Stimulated activated CD8-positive, alpha-beta memory T cell treated with anti-CD3 and anti-CD28 coated beads, Interleukin-15, amount 100 ng/mL, for 1 hour (primary cell): ENCODE results near the gene LIN7C.

Experiments
- DNase-seq: peaks from one replicate; pipeline ENCODE4 v3.0.0-alpha.2; 2020; ENCODE audit warnings: low read depth

LIN7C gene

GRCh38 chr11:27507557-27508322, 1.2 kb upstream of the LIN7C start:
- DNase-seq = no peak

GRCh38 chr11:27505781-27506180, 788 bp downstream of the LIN7C start:
- no peak for DNase-seq

- no peak for DNase-seq
Observed at GRCh38 chr11:27504205-27504604, 2.4 kb downstream of the LIN7C start.

- DNase-seq = no peak
Observed at GRCh38 chr11:27501100-27501499, 5.5 kb downstream of the LIN7C start.

DNA sequence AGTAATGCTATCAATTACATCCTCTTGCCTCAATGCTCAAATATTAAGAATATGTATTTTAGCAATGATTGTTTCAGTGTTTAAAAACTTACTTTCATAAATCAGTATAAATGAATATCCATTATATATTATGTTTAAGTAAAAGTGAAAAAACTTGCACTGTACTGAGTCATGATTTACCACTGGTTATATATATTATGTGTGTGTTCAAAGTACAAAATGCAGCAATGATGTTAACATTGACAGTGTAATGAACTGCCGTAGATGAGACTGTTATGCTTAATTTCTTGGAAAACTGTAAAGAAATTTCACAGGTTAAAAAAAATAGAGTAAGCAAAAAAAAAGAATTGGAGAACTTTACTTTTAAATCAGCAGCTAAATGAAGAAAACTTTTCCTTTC, 8.7 kb downstream of the LIN7C start:
- no peak for DNase-seq

- DNase-seq = no peak
Observed at GRCh38 chr11:27497284-27497866, 9.2 kb downstream of the LIN7C start.

DNA sequence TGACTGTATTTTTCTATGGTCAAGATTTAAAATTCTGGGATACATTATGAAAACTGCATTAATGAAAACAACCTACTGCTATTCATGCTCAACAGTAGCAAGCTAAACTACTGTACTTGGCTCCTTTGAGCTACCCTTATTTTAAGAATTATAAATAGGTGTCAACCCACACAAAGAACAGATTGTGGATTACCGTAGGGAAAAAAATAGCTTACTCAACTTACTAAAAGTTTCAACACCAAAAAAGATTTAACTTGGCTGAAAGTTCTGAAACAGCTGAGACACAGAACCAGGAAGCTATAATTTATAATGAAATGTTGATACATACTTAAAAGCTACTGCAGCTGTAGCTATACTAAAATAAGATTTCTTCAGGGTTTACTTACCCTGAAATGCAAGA, 10.1 kb downstream of the LIN7C start:
- DNase-seq = no peak

GRCh38 chr11:27495710-27496300, 10.8 kb downstream of the LIN7C start:
- no peak for DNase-seq

- no peak for DNase-seq
Observed at GRCh38 chr11:27489092-27489491, 17.5 kb downstream of the LIN7C start.

GRCh38 chr11:27487706-27488105, 18.9 kb downstream of the LIN7C start:
- DNase-seq = no peak

DNA sequence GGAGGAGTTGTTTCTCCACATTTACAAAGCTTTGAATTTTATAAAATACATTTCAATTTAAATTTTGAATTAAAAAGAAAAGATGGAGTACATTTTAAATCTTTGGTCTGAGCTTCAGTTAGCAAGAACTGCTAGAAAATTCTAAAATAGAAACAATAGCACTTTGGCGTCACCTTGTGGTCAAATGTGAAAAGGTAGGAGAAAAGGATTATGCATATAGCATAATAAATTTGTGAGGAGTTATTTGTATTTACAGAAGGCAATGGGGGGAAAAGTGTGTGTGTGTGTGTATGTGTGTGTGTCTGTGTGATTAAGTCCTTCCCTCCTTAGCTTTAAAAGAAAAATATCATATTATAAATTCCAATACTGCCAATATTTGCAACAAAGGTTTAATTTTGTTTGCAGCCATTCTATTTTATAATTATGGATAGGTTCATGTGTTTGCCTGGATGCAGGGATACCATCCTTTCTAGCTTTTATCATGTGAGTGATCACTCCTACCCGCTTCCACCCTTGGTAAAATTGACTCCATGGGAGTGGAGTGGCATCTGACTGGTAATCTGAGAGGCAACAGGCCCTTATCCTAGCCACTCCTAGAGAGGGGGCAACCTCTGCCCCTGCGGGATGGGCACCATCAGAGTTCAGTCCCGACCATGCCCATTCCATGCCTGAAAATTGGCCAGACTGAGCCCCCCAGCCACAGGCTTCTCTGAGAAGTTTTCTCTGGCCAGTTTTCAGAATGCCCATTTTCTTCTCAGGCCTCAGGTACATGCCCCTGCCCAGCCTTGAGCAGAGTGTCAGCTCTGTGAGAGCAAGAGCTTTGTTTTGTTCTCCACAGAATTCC, 20.4 kb downstream of the LIN7C start:
- no peak for DNase-seq

GRCh38 chr11:27482793-27483192, 23.8 kb downstream of the LIN7C start:
- no peak for DNase-seq

- no peak for DNase-seq
Observed at GRCh38 chr11:27481992-27482391, 24.6 kb downstream of the LIN7C start.

- DNase-seq = no peak
Observed at GRCh38 chr11:27477831-27478230, 28.7 kb downstream of the LIN7C start.

DNA sequence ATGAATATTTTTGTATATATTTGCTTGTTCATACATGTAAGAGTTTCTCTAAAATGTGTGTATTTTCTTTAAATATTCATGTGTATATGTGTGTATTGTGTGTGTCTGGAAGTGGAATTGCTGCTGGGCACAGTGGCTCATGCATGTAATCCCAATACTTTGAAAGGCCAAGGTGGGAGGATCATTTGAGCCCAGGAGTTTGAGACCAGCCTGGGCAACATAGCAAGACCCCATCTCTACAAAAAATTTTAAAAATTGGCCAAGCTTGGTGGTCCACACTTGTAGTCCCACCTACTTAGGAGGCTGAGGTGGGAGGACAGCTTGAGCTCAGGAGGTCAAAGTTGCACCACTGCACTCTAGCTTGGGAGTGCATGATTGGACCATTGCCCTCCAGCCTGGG, 29.3 kb downstream of the LIN7C start:
- DNase-seq = no peak

GRCh38 chr11:27475622-27476021, 30.9 kb downstream of the LIN7C start:
- no peak for DNase-seq

- DNase-seq = no peak
Observed at GRCh38 chr11:27473017-27473406, 33.6 kb downstream of the LIN7C start.

- DNase-seq = peak; percentile 29
Observed at GRCh38 chr11:27472398-27473016, 34.1 kb downstream of the LIN7C start, which contains the start of gene LGR4. Gene LGR4, minus strand, starts transcription at chr11:27472790. Its CDS starts 488 bp downstream, at chr11:27472302.

GRCh38 chr11:27471589-27472397, 34.8 kb downstream of the LIN7C start:
- no peak for DNase-seq

- DNase-seq = no peak
Observed at GRCh38 chr11:27470826-27471588, 35.6 kb downstream of the LIN7C start.
